Left ventricle myocardium inferior (tissue), 1 donor: ENCODE results near the gene NR6A1. TPM values are rescaled to one million over a fixed set of nuclear protein-coding genes. Genes with fewer than 3 reads are reported as not detected.

ENCODE experiments used
- DNase-seq: peaks from one replicate; pipeline ENCODE4 v3.0.0-alpha.2; 2020
- H3K27ac ChIP-seq: fragments of 200-600 bp; replicated peaks from 2 replicates; pipeline ENCODE4 v1.8.0; 2021
- H3K27me3 ChIP-seq: fragments of 200-600 bp; 2 replicates; pipeline ENCODE4 v1.8.0; 2021; ENCODE audit warnings: low read depth
- H3K36me3 ChIP-seq: fragments of 200-600 bp; 2 replicates; pipeline ENCODE4 v1.8.0; 2021
- H3K4me1 ChIP-seq: fragments of 200-600 bp; 2 replicates; pipeline ENCODE4 v1.8.0; 2021
- H3K4me3 ChIP-seq: fragments of 200-600 bp; 2 replicates; pipeline ENCODE4 v1.8.0; 2021; ENCODE audit warnings: mild to moderate bottlenecking, moderate library complexity
- H3K9me3 ChIP-seq: fragments of 200-600 bp; replicated peaks from 2 replicates; pipeline ENCODE4 v1.8.0; 2021
- intact Hi-C: fragments of 100-400 bp; cut with micrococcal nuclease; formaldehyde crosslinking; loops from one replicate; pipeline ENCODE4 v1.11.0; 2022
- total RNA-seq: library from RNA; stranded (reverse); fragmentation: NEBNext Ultra II Directional; extraction: Animal tissue kit (Norgen Biotek cat#: 25700); gene quantifications from one replicate; pipeline ENCODE4 v1.2.1, GENCODE V29; 2021
- TF ChIP-seq, protein P1 (sequence below): fragments of 200-600 bp; IDR thresholded peaks from 2 replicates; pipeline ENCODE4 v1.8.0; 2021; ENCODE audit warnings: antibody characterized with exemption, mild to moderate bottlenecking, borderline replicate concordance
- donor health status: DM: no; HTN: yes; CAD: no; lungs with severe emphysema.

The NR6A1 gene
- total RNA-seq, 1 donor from 2014 or later = 1.0 TPM

DNA sequence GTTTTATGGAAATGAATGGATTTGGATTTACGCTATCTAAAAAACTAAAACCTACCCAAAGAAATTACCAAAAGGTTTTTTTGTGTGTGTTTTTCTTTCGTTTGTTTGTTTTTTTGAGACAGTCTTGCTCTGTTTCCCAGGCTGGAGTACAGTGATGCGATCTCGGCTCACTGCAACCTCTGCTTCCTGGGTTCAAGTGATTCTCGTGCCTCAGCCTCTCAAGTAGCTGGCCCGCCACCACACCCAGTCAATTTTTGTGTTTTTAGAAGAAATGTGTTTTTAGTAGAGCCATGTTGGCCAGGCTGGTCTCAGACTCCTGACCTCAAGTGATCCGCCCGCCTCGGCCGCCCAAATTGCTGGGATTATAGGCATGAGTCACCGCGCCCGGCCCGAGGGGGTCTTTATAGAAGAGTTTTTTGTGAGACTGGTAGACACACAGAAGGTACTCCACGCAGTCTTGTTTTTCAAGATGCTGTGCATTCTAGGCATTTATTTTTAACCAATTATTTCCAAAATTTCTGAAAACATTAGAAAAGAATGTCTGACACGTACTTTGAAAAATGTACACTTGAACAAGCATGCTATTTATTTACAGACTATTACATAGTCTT is 75.7 kb downstream of the NR6A1 start:
- Histone ChIP-seq H3K4me3 (no peak overlapping the region), H3K27ac (no peak overlapping the region), H3K4me1 (peaks cover 9% of the 10 kb centered on the region), H3K36me3 (no peaks in the 10 kb centered on the region), H3K9me3 (no peaks in the 10 kb centered on the region), H3K27me3 (no peaks in the 10 kb centered on the region)
- TF ChIP-seq, protein P1, sequence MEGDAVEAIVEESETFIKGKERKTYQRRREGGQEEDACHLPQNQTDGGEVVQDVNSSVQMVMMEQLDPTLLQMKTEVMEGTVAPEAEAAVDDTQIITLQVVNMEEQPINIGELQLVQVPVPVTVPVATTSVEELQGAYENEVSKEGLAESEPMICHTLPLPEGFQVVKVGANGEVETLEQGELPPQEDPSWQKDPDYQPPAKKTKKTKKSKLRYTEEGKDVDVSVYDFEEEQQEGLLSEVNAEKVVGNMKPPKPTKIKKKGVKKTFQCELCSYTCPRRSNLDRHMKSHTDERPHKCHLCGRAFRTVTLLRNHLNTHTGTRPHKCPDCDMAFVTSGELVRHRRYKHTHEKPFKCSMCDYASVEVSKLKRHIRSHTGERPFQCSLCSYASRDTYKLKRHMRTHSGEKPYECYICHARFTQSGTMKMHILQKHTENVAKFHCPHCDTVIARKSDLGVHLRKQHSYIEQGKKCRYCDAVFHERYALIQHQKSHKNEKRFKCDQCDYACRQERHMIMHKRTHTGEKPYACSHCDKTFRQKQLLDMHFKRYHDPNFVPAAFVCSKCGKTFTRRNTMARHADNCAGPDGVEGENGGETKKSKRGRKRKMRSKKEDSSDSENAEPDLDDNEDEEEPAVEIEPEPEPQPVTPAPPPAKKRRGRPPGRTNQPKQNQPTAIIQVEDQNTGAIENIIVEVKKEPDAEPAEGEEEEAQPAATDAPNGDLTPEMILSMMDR = no peak
- DNase-seq = no peak
- intact Hi-C loops = no loop called here

DNA sequence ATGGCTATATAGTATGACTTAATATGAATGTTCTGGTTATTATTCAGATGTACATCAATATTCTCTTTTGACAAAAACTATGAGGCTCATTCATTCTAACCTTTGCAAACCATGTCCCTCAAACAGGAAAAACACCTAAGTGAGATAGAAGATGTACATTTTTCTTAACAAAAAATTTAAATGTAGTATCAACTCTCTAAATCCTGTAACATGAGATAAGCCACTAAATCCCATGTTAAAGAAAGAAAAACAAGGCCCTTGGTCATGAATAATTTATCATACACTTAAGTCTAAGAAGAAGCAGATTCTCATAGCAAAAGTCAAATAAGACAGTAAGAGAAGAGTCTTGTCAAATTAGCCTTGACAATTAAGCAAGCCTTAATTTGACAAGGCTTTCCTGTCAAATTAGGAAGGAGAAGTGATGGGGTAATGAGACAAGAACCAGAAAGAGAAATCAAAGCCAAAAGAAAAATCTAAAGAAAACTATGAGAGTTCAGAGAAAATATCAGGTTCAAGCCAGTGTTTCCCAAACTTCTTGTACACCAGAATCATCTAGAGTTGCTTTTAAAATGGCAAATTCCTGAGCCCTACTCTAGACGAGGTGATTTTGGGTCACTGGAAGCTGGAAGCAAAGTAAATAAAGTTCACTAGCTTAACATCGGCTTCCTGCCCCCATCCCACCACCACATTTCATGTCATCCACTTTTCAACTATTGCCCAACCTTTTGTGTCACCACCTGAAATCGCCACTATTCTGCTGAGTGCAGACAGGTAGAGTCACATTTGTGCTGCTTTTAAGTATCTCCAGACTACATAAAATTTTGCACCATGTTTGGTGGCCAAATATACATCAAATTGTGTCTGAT is 76.5 kb downstream of the NR6A1 start:
- no peak for DNase-seq

DNA sequence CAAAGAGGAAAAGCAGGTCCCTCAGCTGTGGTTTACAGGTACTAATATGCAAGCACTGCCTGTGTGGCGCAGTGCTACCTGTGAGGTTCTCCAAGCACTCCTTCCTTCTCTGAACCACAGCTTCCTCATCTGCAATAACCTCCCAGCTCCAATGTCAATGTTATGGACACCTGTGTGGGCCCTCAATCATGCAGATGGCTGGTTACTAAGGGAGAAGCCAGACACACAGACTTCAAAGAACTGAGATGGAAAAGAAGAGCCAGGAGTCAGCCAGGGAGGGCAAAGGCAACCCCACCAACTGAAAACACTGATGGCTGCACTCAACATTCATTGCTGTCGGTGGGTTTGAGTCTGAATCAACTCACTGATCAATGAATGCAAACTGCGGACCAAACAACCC is 77.7 kb downstream of the NR6A1 start:
- Histone ChIP-seq H3K4me1 (peaks cover 8% of the 10 kb centered on the region), H3K9me3 (no peaks in the 10 kb centered on the region), H3K4me3 (no peak overlapping the region), H3K27ac (no peak overlapping the region), H3K36me3 (no peaks in the 10 kb centered on the region), H3K27me3 (no peaks in the 10 kb centered on the region)
- DNase-seq = no peak
- intact Hi-C loops = no loop called here
- TF ChIP-seq, protein P1 = no peak

More for the DNA sequence above, 76.5 kb downstream of the NR6A1 start:
- intact Hi-C loops = no loop called here
- no peak overlapping the region for H3K27ac ChIP-seq
- H3K9me3 ChIP-seq = no peaks in the 10 kb centered on the region
- H3K4me1 ChIP-seq = peaks cover 9% of the 10 kb centered on the region
- no peaks in the 10 kb centered on the region for H3K36me3 ChIP-seq
- H3K27me3 ChIP-seq = no peaks in the 10 kb centered on the region
- no peak overlapping the region for H3K4me3 ChIP-seq
- TF ChIP-seq, protein P1 = no peak

GRCh38 chr9:124688238-124688904 is 82.7 kb downstream of the NR6A1 start:
- no peak for DNase-seq
- no peaks in the 10 kb centered on the region for H3K36me3 ChIP-seq
- no peaks in the 10 kb centered on the region for H3K9me3 ChIP-seq
- TF ChIP-seq, protein P1 = no peak
- H3K4me3 ChIP-seq = no peak overlapping the region
- no peaks in the 10 kb centered on the region for H3K27me3 ChIP-seq
- intact Hi-C loops = no loop called here
- no peak overlapping the region for H3K27ac ChIP-seq
- H3K4me1 ChIP-seq = peaks cover 15% of the 10 kb centered on the region

- Histone ChIP-seq H3K9me3 (no peaks in the 10 kb centered on the region), H3K4me1 (peaks cover 15% of the 10 kb centered on the region), H3K36me3 (no peaks in the 10 kb centered on the region), H3K27me3 (no peaks in the 10 kb centered on the region), H3K27ac (no peak overlapping the region), H3K4me3 (no peak overlapping the region)
- DNase-seq = no peak
- intact Hi-C loops = no loop called here
- TF ChIP-seq, protein P1 = no peak
Measured at GRCh38 chr9:124686918-124687317, 84.2 kb downstream of the NR6A1 start.
